GM18520 (cell line): Measurements from ENCODE around the gene NXNL1.

Experiments
- ATAC-seq: cut with Tn5 transposase; IDR thresholded peaks from one replicate; pipeline ENCODE4 v1.9.1; 2021; ENCODE audit not compliant: unreplicated experiment

The NXNL1 gene

DNA sequence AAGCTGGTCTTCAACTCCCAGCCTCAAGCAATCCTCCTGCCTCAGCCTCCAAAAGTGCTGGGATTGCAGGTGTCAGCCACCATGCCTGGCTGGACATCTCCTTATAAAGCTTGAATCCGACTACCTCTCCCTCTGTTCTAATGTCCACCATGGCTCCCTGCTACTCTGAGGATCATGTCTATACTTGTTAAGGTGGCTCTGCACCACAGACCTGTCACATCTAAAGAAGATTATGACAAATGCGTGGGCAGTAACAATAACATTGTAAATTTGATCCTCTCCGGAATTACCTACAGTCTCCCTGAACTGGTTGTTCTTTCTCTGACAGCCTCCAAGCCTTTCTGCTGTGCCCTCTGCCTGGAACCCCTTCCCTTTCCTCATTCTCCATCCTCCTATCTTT is 1.8 kb downstream of the NXNL1 start:
- no peak for ATAC-seq

DNA sequence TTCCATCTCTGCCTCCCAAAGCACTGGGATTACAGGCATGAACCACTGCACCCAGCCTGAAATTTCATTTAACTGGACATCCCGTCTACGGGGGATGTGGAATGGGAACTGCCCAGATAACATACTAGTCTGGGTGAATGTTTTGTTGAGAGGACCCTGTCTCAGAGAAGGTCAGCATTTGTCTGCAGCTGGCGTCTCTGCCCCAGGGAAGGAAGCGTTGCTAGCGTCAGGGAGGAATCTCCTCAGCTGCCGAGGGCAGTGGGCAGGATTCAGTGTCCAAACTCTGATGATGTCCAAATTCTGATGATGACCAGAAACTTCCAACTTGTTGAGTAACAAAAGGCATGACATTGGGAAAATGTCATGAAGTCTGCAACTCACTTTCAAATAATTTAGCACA is 3.1 kb downstream of the NXNL1 start:
- no peak for ATAC-seq

DNA sequence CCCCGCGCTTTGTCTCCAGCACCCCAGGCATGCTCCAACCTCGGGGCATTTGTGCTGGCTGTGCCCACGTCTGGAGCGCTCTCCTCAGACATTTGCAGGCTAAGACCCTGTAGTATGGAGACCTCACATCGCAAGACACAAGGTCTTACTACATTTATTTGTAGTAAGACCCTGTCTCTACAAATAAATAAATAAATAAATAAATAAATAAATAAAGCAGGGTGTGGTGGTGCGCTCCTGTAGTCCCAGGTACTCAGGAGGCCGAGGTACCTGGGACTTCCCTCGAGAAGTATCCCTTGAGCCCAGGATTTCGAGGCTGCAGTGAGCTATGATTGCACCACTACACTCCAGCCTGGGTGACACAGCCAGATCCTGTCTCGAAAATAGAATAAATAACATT is 4.6 kb downstream of the NXNL1 start:
- ATAC-seq, result no peak

- ATAC-seq, result no peak
Observed at GRCh38 chr19:17455308-17456123, 5.2 kb downstream of the NXNL1 start.

- ATAC-seq, result no peak
Observed at GRCh38 chr19:17454576-17455071, 6.1 kb downstream of the NXNL1 start.

DNA sequence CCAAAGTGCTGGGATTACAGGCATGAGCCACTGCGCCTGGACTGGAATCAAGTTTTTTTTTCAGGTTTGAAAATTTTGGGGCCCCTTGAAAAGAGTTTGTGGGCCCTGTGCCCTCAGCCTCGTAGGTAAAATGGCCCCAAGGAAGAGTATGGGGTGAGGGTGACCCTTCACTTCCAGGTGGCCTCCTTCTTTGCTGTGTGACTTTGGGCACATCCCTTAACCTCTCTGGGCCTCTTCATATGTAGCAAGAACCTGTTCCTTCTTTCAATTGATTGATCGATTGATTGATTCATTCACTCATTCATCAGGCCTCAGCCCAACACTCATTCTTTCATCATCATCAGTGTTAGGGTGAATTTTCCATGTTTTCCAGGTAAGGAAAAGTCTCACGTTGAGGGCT is 8.9 kb downstream of the NXNL1 start:
- no peak for ATAC-seq

GRCh38 chr19:17450264-17451075 is 10.3 kb downstream of the NXNL1 start:
- no peak for ATAC-seq

- ATAC-seq, result no peak
Observed at GRCh38 chr19:17448131-17448967, 12.4 kb downstream of the NXNL1 start, which contains the start of gene TMEM221. Gene TMEM221 (minus strand): TSS chr19:17448668. CDS start chr19:17448462, 206 bp downstream.

- ATAC-seq, result no peak
Observed at GRCh38 chr19:17447704-17448130, 13.0 kb downstream of the NXNL1 start.

- ATAC-seq, result no peak
Observed at GRCh38 chr19:17445526-17446165, 15.1 kb downstream of the NXNL1 start.

DNA sequence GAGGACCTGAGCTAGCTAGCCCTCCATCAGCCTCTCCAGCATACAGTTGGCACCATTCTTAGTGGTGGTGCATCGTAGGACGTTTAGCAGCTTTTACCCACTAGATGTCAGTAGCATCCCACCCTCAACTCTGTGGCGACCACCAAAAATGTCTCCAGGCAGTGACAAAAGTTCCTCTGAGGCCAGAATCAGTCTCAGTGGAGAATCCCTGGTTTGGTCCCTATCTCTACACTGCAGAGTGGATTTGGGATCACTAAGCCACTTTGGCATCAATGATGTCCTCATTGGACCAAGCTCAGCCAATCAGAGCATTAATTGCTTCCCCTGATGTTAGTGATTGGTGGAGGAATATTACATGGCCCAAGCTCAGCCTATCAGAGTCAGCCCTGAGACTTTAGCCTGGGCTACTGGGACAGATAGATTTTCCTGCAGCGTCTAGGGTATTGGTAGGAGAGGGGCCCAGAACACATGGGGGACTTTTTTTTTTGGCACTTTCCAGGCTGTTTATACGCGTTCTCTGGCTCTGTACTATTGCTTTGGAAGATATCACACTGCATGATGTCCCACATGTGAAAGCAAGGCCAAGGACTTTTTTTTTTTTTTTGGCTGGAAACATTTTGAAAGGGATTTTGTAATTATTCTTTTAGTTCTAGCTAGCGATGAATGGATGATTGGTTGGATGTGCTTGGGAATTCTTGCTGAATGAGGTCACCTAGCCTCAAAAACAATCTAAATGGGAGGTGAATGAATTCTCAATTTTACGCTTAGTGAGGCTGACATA is 19.3 kb downstream of the NXNL1 start:
- ATAC-seq, result no peak

DNA sequence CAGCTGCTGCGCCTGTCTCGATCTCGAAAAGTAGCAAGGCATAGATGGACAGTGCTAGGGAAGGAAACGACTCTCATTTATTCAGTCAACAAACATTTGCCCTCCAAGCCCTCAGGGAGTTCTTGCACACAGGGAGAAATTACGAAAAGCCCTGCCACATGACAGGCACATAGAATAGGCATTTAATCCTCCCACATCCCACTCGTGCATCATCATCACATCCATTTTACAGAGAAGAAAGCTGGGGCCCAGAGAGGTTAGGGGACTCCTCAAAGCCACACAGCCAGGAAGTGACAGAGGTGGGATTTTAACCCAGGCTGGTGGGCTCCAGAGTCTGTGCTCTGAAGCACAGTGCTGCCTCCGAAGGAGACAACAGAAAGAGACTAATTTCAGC is 23.9 kb downstream of the NXNL1 start:
- no peak for ATAC-seq

GRCh38 chr19:17436094-17436873 is 24.4 kb downstream of the NXNL1 start:
- ATAC-seq, result no peak

DNA sequence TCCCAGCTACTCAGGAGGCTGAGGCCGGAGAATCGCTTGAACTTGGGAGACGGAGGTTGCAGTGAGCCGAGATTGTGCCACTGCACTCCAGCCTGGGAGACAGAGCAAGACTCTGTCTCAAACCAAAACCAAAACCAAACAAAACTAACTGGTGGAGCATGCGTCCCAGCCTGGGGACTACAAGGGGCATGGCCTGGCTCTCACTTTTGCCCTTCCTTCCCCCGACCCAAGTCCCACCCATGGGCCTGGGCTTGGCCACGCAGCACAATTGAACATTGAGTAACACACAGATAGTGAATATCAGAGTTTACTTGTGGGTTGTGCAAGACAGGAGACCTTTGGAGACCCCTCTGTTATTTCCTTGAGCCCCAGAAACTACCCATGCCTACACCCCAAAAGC is 25.5 kb downstream of the NXNL1 start:
- ATAC-seq, result no peak

DNA sequence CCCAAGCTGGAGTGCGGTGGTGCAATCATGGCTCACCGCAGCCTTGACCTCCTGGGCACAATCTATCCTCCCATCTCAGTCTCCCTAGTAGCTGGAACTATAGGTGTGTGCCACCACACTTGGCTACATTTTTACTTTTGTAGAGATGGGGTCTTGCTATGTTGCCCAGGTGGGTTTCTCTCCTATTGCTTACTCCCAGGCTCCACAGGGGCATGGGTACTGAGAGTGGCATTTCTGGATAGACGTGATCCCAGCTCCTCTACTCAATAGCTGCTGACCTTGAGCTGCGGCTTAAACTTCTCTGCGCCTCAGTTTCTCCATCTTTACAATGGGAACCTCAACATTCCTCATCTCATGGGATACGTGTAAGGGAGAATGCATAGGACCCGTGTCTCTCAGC is 29.3 kb downstream of the NXNL1 start:
- no peak for ATAC-seq

GRCh38 chr19:17429641-17430113 is 31.0 kb downstream of the NXNL1 start:
- ATAC-seq, result no peak

GRCh38 chr19:17424743-17425365 is 35.9 kb downstream of the NXNL1 start:
- no peak for ATAC-seq

GRCh38 chr19:17423429-17424208 is 37.1 kb downstream of the NXNL1 start:
- no peak for ATAC-seq
